ENCODE data around the gene NELL2. TPM values are rescaled to one million over a fixed set of nuclear protein-coding genes. Genes with fewer than 3 reads are reported as not detected.

NELL2 gene
- total RNA-seq, 1 experiment from 2014 or later: 32.7 TPM

GRCh38 chr12:44582521-44582920 is 293.6 kb downstream of the NELL2 start:
- H3K4me2 ChIP-seq (ENCODE audit: insufficient read depth, insufficient read length, low read length): peak overlapping the region; percentile 39
- no peaks in the 10 kb centered on the region for H3K27me3 ChIP-seq (ENCODE audit: insufficient read depth, low read length)
- no peak for TF ChIP-seq CTCF (conservative IDR thresholded peaks at IDR 0.05)
- H3K23me2 ChIP-seq (ENCODE audit: insufficient read length, low read depth, low read length, poor library complexity, severe bottlenecking): no peaks in the 10 kb centered on the region
- H2BK5ac ChIP-seq (ENCODE audit: insufficient read length, low read length): no peak overlapping the region
- no peak overlapping the region for H3K14ac ChIP-seq (ENCODE audit: insufficient read depth, low read length)
- peak overlapping the region; percentile 94 for H3K27ac ChIP-seq (ENCODE audit: insufficient read length, low read depth, low read length)
- DNase-seq: no peak
- H4K8ac ChIP-seq (replicated peaks; ENCODE audit: insufficient read length, low read depth, low read length): no peak overlapping the region
- no peak overlapping the region for H3K23ac ChIP-seq (ENCODE audit: insufficient read length, low read depth, low read length)
- no peak overlapping the region for H2BK20ac ChIP-seq (ENCODE audit: low read depth, low read length, poor library complexity, severe bottlenecking)
- H4K91ac ChIP-seq (ENCODE audit: insufficient read length, low read depth, low read length): no peak overlapping the region
- no peaks in the 10 kb centered on the region for H3K79me1 ChIP-seq (ENCODE audit: insufficient read depth, low read depth, low read length, poor library complexity, severe bottlenecking)
- no peak overlapping the region for H2AFZ ChIP-seq (ENCODE audit: low read length)
- peak overlapping the region; percentile 19 for H2BK120ac ChIP-seq (ENCODE audit: low read depth, low read length, poor library complexity, severe bottlenecking)
- no peak overlapping the region for H3K56ac ChIP-seq (ENCODE audit: insufficient read length, low read depth, low read length)
- peak overlapping the region; percentile 72 for H3K18ac ChIP-seq (ENCODE audit: insufficient read length, low read depth, low read length)
- no peaks in the 10 kb centered on the region for H3K9me3 ChIP-seq (ENCODE audit: control insufficient read depth, low read depth, low read length)
- no peak overlapping the region for H3K4ac ChIP-seq (ENCODE audit: low read depth, low read length)
- peak overlapping the region; percentile 43 for H3T11ph ChIP-seq (ENCODE audit: low read length)
- Mint-ChIP-seq H3K4me1 (peaks cover 58 to 61% of the 10 kb centered on the region in 2 experiments), H3K27ac (peak overlapping the region; percentile 88 to 96 (median 92)), H3K9me3 (peaks cover 3 to 4% of the 10 kb centered on the region in 2 experiments; a peak in 3 of 5 replicates), H3K27me3 (ENCODE audit: low read depth) (no peaks in the 10 kb centered on the region), H3K36me3 (ENCODE audit: insufficient read depth in 1 of 3, low read depth in 3 of 3) (peaks cover 0 to 9% (median 3%) of the 10 kb centered on the region in 3 experiments; a peak in 3 of 7 replicates), H3K4me3 (peak overlapping the region in 1 of 2 experiments; percentile 53; a peak in 2 of 5 replicates)
- H4K5ac ChIP-seq (ENCODE audit: insufficient read length, low read depth, low read length): no peak overlapping the region
- H4K20me1 ChIP-seq (ENCODE audit: control insufficient read depth, insufficient read depth, insufficient read length): no peaks in the 10 kb centered on the region
- H3K79me2 ChIP-seq (ENCODE audit: insufficient read depth, low read length): no peaks in the 10 kb centered on the region
- H3K9ac ChIP-seq (ENCODE audit: extremely low read depth, insufficient read length, low read length): no peak overlapping the region
- H2BK15ac ChIP-seq (ENCODE audit: low read depth, low read length): no peak overlapping the region
- peaks cover 9% of the 10 kb centered on the region for H3K4me1 ChIP-seq (ENCODE audit: insufficient read depth, low read length)
- H2BK12ac ChIP-seq (ENCODE audit: insufficient read length, low read depth, low read length): no peak overlapping the region
- 100% methylated on average over 2 of the region's 3 CpGs for WGBS (ENCODE audit: extremely low coverage, insufficient read length, low lambda C conversion rate)
- H2AK5ac ChIP-seq (ENCODE audit: insufficient read length, low read length): peak overlapping the region; percentile 91

All from H9 (cell line).